ENCODE measurements around the gene CHST15.
"Not testable (repeated sequence)": the region's sequence is repeated elsewhere in the genome, so short reads cannot be mapped to it uniquely, and the experiment has no call there.

The CHST15 gene

GRCh38 chr10:124040451-124041188, 52.8 kb downstream of the CHST15 start:
- no peak for DNase-seq

GRCh38 chr10:124039483-124040013, 53.9 kb downstream of the CHST15 start:
- no peak for DNase-seq

GRCh38 chr10:124037784-124038183, 55.6 kb downstream of the CHST15 start:
- no peak for DNase-seq

- DNase-seq = no peak
These were observed 56.1 kb downstream of the CHST15 start for GRCh38 chr10:124037286-124037685.

- DNase-seq = no peak
These were observed 56.7 kb downstream of the CHST15 start for GRCh38 chr10:124036746-124037145.

GRCh38 chr10:124035928-124036558, 57.4 kb downstream of the CHST15 start:
- DNase-seq = no peak

- DNase-seq = no peak
These were observed 58.0 kb downstream of the CHST15 start for GRCh38 chr10:124035306-124035927.

GRCh38 chr10:124034576-124035305, 58.7 kb downstream of the CHST15 start:
- not testable (repeated sequence) for DNase-seq

GRCh38 chr10:124033887-124034218, 59.5 kb downstream of the CHST15 start:
- DNase-seq = no peak

- DNase-seq = no peak
These were observed 60.2 kb downstream of the CHST15 start for GRCh38 chr10:124032971-124033886.

GRCh38 chr10:124032087-124032935, 61.1 kb downstream of the CHST15 start:
- DNase-seq = no peak

- no peak for DNase-seq
These were observed 62.8 kb downstream of the CHST15 start for GRCh38 chr10:124030492-124031110.

GRCh38 chr10:124030061-124030460, 63.3 kb downstream of the CHST15 start:
- DNase-seq = no peak

GRCh38 chr10:124029559-124029958, 63.8 kb downstream of the CHST15 start:
- DNase-seq = no peak

- no peak for DNase-seq
These were observed 64.5 kb downstream of the CHST15 start for GRCh38 chr10:124028700-124029480.

- no peak for DNase-seq
These were observed 65.7 kb downstream of the CHST15 start for GRCh38 chr10:124027651-124028050.

GRCh38 chr10:124027031-124027611, 66.3 kb downstream of the CHST15 start:
- DNase-seq = no peak

GRCh38 chr10:124026589-124026939, 66.8 kb downstream of the CHST15 start:
- no peak for DNase-seq

Data from NCI-H774 (cell line).